Cardiac fibroblast (primary cell): ENCODE measurements around the gene BCL2L15.
A peak's percentile ranks its signal among the peaks of the same experiment; 100 is the strongest.

Experiments
- DNase-seq, 2 donors: peaks; one replicate each; pipeline versions ENCODE4 v3.0.0 to v3.0.0-alpha.2; 2010; ENCODE audit warnings: low read depth in 2 of 2
- H3K4me3 ChIP-seq, 2 donors: replicated peaks in 1 of 2; 1 replicate in 1 of 2; 2 replicates in 1 of 2; pipeline ENCODE4 v1.5.1; 2011; ENCODE audit warnings: low read depth in 2 of 2, low read length in 2 of 2, mild to moderate bottlenecking in 2 of 2, moderate library complexity in 1 of 2
- CTCF ChIP-seq: IDR thresholded peaks from one replicate; pipeline ENCODE4 v1.5.1; 2011; ENCODE audit warnings: low read depth, mild to moderate bottlenecking, low read length, inconsistent platforms

Gene BCL2L15

GRCh38 chr1:113859478-113860175 lies 27.8 kb downstream of the BCL2L15 start:
- TF ChIP-seq CTCF: no peak
- H3K4me3 ChIP-seq: no peak overlapping the region
- peak in 1 of 2 donors; percentile 15 for DNase-seq

GRCh38 chr1:113858982-113859381 lies 28.4 kb downstream of the BCL2L15 start:
- no peak overlapping the region for H3K4me3 ChIP-seq
- DNase-seq: no peak
- TF ChIP-seq CTCF: no peak

GRCh38 chr1:113858418-113858817 lies 29.0 kb downstream of the BCL2L15 start:
- no peak for DNase-seq
- TF ChIP-seq CTCF: no peak
- H3K4me3 ChIP-seq: no peak overlapping the region

- H3K4me3 ChIP-seq: no peak overlapping the region
- no peak for TF ChIP-seq CTCF
- DNase-seq: no peak
These were observed 29.6 kb downstream of the BCL2L15 start for GRCh38 chr1:113857776-113858175.

GRCh38 chr1:113856401-113856790 lies 31.0 kb downstream of the BCL2L15 start:
- no peak overlapping the region for H3K4me3 ChIP-seq
- no peak for TF ChIP-seq CTCF
- DNase-seq: no peak

- TF ChIP-seq CTCF: no peak
- H3K4me3 ChIP-seq: no peak overlapping the region
- DNase-seq: peak in 1 of 2 donors; percentile 23
These were observed 31.6 kb downstream of the BCL2L15 start for GRCh38 chr1:113855630-113856400.
